Activated naive CD8-positive, alpha-beta T cell treated with anti-CD3 and anti-CD28 coated beads, Interleukin-2, amount 50 U/mL, for 16 hours (primary cell): ENCODE results near the gene FARS2.

ENCODE experiments used
- DNase-seq: peaks from one replicate; pipeline ENCODE4 v3.0.0-alpha.2; 2020; ENCODE audit warnings: low read depth, low spot score

Gene FARS2

GRCh38 chr6:5325173-5325572 is 63.9 kb downstream of the FARS2 start:
- DNase-seq, result no peak

- DNase-seq, result no peak
Measured at GRCh38 chr6:5326022-5326641, 64.8 kb downstream of the FARS2 start.

GRCh38 chr6:5328800-5329199 is 67.5 kb downstream of the FARS2 start:
- no peak for DNase-seq

- no peak for DNase-seq
Measured at GRCh38 chr6:5331845-5332442, 70.6 kb downstream of the FARS2 start.

- no peak for DNase-seq
Measured at GRCh38 chr6:5333658-5334057, 72.3 kb downstream of the FARS2 start.

- DNase-seq, result no peak
Measured at GRCh38 chr6:5334341-5334740, 73.0 kb downstream of the FARS2 start.

- DNase-seq, result no peak
Measured at GRCh38 chr6:5335020-5335419, 73.7 kb downstream of the FARS2 start.

- no peak for DNase-seq
Measured at GRCh38 chr6:5337573-5337972, 76.3 kb downstream of the FARS2 start.

GRCh38 chr6:5338177-5338960 is 77.1 kb downstream of the FARS2 start:
- DNase-seq, result no peak

- DNase-seq, result no peak
Measured at GRCh38 chr6:5339786-5340185, 78.5 kb downstream of the FARS2 start.

- DNase-seq, result no peak
Measured at GRCh38 chr6:5341845-5342244, 80.5 kb downstream of the FARS2 start.

GRCh38 chr6:5343998-5344397 is 82.7 kb downstream of the FARS2 start:
- DNase-seq, result no peak

GRCh38 chr6:5345324-5345723 is 84.0 kb downstream of the FARS2 start:
- no peak for DNase-seq

GRCh38 chr6:5351552-5352210 is 90.4 kb downstream of the FARS2 start:
- no peak for DNase-seq

- DNase-seq, result no peak
Measured at GRCh38 chr6:5353971-5354370, 92.7 kb downstream of the FARS2 start.

GRCh38 chr6:5357486-5357885 is 96.2 kb downstream of the FARS2 start:
- no peak for DNase-seq

- no peak for DNase-seq
Measured at GRCh38 chr6:5359417-5359816, 98.1 kb downstream of the FARS2 start.

GRCh38 chr6:5361396-5361795 is 100.1 kb downstream of the FARS2 start:
- no peak for DNase-seq

- no peak for DNase-seq
Measured at GRCh38 chr6:5365436-5366195, 104.3 kb downstream of the FARS2 start.

GRCh38 chr6:5366941-5367340 is 105.6 kb downstream of the FARS2 start:
- no peak for DNase-seq

- no peak for DNase-seq
Measured at GRCh38 chr6:5367510-5367909, 106.2 kb downstream of the FARS2 start.

- DNase-seq, result no peak
Measured at GRCh38 chr6:5373430-5373829, 112.1 kb downstream of the FARS2 start.
